GM21367 (cell line): ENCODE results near the gene MRPS35.

Experiments
- ATAC-seq: cut with Tn5 transposase; IDR thresholded peaks from one replicate; pipeline ENCODE4 v1.9.1; 2021; ENCODE audit not compliant: unreplicated experiment

The MRPS35 gene

DNA sequence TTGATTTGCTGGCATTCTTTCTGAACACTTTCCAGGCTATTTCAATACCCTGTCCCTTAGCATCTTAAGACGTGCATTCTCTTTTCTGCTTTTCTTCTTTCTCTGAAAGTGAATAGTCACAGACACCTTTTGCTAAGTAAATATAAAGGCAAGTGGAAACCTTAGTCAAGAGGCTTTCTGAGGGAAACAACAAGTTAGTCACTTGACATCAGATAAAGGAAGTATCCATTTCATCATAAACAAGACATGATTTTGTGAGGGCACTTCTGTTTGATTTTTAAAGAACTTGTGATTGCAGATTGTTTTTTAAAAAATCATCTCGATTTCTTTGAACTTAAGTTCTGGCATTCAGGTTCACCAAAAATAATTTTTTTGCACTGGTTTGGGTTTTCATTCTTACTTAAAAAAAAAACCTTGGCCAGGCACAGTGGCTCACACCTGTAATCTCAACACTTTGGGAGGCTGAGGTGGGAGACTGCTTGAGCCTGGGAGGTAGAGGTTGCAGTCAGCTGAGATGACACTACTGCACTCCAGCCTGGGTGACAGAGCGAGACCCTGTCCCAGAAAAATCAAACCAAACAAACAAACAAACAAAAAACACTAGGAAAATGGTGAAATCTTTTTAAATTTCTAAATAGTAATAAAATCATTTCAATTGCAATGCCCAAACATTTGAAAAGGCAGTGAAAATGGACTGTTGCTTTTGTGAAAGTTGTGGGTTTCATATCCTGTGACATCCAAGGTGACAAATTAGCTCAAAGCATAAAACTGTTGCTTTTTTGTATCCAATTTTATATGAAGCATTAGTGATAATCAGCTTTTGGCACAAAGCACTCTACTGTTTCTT, 61.1 kb downstream of the MRPS35 start:
- no peak for ATAC-seq

DNA sequence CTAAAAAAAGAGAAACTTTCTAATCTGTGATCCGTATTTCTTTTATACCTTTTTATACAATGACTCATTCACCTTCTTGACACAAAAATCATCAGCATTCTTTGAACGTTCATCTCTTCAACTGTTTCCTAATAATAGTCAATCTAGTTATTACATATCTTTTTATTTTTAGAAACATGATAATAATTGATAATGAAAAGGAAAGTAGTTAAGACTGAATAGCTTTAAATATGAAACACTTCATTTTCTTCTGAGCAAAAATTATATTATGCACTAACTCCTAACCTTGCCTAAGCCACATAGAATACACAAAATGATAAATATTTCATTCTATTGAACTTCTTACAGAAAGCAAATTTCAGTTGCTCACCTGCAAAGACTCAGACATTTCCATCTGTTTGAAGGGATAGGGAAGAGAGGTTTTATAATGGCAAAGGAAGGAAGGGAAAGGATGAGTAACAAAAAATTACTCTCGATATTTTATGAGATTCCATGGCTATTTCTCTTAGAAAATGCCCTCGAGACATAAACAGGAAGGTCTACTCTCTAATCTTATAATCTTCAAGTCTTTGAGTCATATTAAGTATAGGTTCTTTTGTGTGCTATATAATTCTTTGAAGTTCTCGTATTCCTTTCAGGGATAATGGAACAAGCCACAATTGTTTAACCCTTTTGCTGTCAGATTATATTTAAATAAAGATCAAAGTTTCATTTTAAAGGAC, 61.9 kb downstream of the MRPS35 start:
- no peak for ATAC-seq

DNA sequence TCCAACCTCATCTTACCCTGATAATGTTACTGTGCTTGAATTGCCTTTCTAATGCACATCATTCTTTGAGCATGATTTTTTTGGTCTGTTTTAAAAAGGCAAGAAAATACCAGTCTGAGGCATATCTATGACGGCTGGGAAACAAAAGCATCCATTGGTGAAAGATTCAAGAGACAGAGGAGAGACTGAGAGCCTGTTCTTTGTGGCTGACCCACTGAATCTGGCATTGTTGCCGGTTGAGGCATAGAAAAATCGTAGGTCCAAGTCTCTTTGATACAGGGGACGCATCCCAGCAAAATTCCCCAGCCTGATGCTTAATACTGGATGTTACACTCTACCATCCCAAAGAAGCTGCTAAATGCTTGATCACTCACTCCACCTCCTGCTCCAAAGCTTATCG, 66.5 kb downstream of the MRPS35 start:
- no peak for ATAC-seq

DNA sequence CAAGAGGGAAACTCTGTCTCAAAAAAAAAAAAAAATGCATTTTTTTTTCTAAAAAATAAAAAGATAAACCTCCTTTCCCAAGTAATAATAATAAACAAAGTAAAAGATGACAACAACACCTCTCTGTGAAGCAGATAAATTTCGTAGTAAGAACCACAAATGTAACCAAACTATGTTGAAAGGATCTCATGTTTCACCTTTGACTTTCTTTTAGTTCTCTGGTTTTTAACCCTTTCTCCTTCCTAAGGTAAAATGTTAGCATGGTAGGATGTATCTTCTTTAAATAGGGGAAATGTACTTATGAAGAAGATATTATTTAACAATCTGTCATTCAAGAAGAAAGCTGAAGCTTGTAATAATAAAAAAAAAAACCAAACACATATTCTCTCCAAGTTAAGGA, 67.6 kb downstream of the MRPS35 start:
- no peak for ATAC-seq

DNA sequence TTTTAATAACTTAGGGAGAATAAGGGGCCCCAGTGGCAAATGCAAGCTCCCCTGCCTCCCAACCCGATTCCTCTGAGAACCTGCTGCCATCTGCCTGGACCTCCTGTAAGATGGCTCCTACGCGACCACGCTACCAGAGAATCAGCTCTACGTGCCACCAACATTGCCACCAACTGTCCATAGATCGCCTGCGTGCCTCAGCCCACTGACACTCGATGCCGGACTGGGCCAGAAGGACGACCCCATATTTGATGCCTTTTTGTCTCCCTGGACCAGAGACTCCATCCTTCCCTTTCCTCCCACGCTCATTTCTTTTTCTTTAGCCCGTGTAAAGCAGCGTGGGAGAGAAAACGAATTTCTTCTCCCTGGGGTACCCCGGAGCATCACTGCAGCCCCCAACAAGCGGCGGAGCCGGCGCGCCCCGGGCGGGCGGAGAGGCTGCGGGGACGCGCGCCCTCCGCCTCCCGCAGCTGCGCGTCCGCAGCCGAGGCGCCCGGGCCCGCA, 68.8 kb downstream of the MRPS35 start:
- peak; percentile 6 for ATAC-seq

DNA sequence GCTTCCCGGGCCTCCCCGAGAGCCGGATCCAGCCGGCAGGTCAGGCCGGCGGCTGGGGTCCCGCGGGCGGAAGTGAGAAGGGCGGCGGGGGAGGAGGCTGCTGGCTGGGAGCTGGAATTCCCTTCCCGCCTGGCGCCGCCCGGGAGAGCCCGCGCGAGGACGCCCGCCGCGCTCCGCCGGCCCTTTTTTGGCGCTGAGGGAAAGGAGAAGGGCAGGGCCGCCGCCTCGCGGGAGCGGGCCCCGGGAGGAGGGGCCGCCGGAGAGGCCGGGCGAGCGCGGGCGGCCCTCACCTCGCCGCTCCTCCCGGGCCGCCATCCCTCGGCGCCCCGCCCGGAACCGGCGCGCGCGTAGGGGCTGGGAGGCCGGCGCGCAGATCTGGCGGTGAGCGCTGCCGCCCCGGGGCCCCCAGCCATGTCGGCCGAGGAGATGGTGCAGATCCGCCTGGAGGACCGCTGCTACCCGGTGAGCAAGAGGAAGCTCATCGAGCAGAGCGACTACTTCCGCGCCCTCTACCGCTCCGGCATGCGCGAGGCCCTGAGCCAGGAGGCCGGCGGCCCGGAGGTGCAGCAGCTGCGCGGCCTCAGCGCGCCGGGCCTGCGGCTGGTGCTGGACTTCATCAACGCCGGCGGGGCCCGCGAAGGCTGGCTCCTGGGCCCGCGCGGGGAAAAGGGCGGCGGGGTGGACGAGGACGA, 69.4 kb downstream of the MRPS35 start, which contains the start of the genes KLHL42 and MANSC4:
Gene KLHL42, plus strand, starts transcription at position 314 of the 692 bp plus-strand sequence. Its CDS starts 98 bp downstream, at position 412.
Gene MANSC4, minus strand, starts transcription at position 317 of the 692 bp plus-strand sequence. CDS start 8,960 bp downstream, outside the sequence.
- ATAC-seq = peak; percentile 73

DNA sequence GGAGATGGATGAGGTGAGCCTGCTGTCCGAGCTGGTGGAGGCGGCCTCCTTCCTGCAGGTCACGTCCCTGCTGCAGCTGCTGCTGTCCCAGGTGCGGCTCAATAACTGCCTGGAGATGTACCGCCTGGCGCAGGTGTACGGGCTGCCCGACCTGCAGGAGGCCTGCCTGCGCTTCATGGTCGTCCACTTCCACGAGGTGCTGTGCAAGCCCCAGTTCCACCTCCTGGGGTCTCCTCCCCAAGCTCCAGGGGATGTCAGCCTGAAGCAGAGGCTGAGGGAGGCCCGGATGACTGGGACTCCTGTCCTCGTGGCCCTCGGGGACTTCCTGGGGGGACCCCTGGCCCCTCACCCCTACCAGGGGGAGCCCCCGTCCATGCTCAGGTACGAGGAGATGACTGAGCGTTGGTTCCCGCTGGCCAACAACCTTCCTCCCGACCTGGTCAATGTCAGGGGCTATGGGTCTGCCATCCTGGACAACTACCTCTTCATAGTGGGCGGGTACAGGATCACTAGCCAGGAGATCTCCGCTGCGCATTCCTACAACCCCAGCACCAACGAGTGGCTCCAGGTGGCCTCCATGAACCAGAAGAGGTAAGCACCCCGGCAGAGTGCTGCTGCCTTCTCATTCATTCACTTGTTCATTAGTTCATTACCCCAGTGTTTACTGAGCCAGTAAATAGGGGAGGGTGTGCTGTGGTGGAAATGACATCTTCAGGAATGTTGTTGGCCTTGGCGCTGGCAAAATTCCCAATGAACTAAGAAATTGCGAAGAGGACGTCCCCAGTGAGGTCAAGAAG, 70.2 kb downstream of the MRPS35 start:
- peak; percentile 40 for ATAC-seq

DNA sequence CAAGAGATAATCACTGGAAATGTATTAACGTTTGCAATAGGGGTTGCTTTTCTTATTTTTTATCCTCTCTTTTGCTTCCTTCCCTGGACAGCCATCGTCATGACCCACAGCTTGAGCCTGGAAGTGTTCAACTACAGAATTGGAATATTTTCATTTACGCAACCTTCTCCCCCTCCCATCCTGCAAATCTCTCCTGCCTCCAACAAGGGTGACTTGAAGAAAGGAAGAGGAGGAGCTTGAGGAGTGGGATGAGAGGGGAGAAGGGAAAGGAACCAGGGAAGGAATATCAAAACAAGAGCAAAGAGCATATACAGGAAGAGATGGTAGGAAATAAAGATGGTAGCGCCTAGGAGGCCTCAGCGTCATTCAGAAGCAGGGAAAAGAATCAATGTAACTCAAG, 71.0 kb downstream of the MRPS35 start:
- ATAC-seq = no peak

DNA sequence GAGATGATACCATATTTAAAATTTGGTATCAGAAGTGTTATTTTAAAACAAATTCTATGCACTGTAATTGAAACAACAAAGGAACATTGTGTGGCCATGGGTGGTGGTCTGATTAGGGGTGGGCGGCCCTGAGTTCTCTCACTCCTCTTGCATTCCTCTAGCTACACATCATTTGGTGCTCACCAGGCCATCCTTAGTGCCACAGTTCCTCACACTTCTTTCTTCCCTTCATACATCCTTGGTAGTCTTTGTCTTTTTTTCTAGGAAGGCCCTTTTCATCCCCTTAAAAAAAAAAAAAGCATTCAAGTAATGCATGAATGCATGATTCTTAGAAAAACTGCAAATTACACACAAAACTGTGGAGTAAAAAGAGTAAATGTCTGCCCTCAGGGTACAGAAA, 71.8 kb downstream of the MRPS35 start:
- no peak for ATAC-seq

DNA sequence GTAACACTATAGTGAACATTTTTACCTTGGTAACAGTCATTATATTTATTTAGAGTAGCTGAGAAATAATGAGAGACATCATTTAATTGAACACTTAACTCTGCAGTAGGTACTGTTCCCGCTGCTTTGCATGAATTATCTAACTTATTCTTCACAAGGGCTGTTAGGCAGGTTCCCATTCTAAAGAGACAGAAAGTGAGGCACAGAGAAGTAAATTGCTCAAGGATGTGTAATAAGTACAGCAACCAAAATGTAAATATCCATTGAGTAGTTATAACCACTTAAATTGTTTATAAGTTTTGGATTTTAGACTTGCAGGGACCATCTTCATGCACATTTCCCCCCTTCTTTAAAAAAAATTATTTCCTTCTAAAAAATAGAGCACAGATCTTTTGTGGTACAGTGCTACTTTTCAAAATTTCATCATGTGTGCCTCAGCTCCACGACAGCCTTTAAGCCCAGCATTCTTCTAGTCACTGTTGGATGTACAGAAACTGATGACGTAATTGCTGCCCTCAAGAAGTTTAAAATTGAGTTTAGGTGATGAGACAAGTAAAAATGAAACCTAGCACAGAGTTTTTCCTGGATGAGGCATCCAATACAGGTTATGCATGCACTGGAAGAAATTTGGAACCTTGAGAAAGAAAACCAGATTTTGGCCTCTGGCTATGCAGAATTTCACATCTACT, 75.4 kb downstream of the MRPS35 start:
- ATAC-seq = no peak

DNA sequence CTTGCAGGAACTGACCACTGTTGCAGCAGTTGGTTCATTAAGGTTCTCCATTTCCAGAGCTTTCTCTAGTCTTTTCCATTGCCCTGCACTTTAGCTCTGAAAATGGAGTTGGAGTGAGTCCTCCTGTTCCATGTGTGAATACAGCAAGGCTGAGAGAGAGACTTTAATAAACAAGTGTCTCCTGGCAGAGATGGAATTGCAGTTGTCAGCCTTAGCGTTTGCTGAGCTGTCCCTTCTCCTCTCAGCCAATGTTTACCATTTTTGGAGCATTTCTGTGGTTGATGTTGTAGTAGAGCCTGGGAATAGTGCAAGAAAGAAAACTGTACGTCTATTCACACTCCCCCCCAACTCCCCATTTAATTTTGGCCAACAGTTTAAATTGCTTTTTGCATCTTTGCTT, 76.9 kb downstream of the MRPS35 start:
- no peak for ATAC-seq

DNA sequence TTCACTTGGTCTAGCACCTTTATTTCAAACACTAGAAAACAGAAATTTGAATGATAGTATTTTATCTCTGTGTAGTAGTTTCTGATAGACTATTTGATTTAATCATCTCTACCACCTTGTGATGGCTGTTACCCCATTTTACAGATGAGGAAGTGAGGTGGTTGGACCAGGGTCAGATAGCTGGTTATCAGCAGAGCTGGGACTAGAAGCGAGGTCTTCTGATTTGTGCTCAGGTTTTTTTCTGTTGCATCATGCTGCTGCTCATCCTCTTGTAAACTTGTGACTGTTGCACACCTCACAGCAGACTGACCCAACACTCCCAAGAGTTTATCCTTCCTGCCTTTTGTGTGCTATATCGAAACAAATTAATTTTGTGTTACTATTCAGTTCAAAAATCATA, 79.5 kb downstream of the MRPS35 start:
- ATAC-seq = no peak

DNA sequence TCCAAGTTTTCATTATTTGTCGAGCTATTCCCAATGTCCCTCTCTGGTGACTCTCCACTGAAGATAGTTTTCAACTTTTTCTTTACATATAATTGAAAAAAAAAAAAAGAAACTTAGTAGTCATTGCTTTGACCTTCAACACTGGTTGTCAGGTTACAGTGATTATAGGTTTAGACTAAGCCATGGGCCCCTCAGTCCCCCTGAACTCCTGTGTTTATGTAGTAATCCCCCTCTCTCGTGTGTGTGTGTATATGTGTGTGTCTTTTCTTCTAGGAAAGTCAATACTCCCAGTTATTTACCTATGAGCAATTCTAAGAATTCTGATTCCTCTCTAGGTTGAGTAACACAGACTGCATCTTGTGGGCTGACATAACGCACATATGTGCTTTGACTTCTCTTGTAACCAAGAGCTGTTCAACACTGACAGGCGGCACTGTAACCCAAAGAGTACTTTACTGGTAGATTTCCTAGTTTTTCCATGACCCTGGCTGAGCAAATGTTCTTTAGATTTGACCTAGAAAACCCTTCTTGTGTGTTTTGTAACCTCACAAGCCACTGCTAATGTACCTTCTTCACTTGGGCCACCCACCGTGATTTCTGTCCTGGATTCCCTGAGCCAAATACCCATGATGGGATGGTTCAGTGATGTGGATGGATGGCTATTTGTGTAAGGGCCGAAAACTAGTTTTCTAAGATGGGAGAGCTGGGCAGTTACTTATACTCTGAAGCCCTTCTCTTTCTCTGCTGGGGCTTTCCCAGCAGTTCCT, 84.4 kb downstream of the MRPS35 start:
- ATAC-seq = no peak

DNA sequence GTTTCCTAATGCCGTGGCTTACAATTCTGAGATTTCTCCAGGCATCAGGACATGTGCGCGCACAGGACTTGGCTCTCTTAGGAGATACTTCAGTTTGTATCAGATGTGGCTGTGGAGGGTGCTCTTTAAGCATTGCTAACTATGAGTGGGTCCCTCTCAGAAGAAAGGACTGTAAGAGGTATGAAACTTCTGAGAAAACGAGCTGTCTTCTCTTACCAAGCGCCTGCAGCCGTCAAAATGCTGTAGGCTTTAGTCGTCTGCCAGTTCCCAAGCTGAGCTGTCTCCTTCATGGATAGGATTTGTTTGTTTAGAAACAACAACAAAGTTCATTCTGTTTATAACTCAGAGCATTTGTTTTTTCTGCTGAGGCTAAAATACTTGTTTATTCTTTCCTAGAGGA, 85.5 kb downstream of the MRPS35 start:
- ATAC-seq = no peak

DNA sequence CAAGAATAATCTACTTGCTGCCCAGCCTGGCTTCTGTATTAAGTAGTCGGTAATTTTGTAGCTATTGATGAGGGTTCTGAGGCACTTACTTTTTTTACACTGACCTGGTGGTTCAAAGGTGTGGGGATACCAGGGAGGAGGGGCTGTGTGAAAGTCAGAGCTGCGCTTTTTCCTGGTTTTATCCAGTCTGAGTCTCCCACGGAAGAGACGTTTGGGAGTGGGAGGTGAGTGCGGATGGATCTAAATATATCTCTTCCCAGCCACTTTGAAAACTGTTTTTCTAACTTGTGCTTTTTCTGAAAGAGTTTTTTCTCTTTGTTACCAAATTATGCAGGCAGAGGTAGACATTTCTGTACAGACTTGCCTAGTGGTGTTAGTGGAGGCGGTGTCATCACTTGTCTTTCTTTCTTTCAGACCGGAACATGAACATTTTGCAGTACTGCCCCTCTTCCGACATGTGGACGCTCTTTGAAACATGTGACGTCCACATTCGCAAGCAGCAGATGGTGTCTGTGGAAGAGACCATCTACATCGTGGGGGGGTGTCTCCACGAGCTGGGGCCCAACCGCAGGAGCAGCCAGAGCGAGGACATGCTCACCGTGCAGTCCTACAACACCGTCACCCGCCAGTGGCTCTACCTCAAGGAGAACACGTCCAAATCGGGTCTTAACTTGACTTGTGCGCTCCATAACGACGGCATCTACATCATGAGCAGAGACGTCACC, 86.8 kb downstream of the MRPS35 start:
- no peak for ATAC-seq

DNA sequence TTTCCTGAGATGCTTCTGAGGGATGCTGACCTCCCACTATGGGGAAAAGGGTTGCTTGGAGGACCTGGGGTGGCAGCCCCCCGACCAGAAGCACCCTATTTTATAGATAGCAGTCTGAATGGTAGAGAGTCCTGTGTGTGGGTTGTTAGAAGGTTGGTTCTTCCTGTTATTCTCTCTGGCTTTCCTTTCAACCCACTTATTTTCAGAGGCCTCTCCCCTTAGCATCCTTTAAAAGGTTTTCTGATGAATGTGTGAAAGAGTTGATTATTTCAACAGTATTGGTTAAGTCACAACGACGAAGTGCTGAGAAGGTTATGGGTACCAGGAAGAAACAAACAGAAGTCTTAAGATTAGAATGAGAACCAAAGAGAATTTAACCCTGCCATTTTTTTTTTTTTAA, 90.2 kb downstream of the MRPS35 start:
- ATAC-seq = no peak

DNA sequence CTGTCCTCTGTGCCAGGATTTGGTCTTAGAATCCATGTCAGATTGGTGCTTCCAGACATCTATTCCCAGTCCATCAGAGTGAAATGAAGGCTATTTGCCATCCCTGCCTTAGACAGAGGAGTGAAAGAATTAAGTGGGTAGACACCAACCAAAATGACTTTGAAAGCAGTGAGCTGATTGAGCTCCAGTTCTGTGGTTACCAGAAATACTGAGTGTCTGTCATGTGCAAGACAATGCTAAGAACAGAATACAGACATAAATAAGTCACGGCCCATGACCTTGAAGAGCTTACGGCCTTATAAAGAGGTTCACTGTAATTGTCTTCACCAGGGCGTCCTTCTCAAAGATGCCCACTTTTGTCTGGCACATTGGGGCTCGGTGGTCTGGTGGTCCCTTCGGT, 91.0 kb downstream of the MRPS35 start:
- ATAC-seq = no peak

DNA sequence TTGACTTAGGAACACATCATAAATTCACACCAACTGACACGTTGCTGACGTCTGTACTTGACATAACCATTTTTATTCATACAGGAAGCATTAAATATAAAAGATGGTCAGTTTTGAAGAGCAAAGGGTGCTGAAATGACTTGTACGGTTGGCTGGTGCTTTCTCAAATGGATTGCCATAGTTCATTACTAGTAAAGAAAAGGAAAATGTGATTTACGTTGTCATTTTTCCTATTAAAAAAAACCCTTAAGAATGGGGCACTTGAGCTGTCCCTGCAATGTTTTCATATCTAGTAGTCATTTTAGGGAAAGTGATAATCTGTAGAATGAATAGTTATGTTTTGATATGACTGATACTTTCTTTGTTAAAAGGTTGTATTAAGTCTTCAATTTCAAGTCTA, 91.9 kb downstream of the MRPS35 start:
- no peak for ATAC-seq

DNA sequence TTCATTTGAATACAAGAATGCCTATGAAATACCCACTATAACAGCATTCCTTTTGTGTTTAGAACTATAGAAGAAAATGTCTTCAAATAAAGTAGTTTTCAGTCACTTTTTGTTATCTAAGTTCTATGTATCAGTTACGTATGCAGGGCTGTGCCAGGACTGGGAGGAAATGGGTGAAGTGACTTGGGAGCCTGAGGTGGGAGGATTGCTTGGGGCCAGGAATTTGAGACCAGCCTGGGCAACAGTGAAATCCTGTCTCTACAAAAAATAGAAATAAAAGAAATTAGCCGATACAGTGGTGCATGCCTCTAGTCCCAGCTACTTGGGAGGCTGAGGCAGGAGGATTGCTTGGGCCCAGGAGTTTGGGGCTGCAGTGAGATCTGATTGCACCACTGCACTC, 92.3 kb downstream of the MRPS35 start:
- ATAC-seq = no peak
